DND-41 (cell line): Measurements from ENCODE around the gene PTPRN2.

Experiments used
- CTCF ChIP-seq: IDR thresholded peaks from 2 replicates; pipeline ENCODE4 v1.5.1; 2012; ENCODE audit warnings: borderline replicate concordance, low read length, moderate library complexity, mild to moderate bottlenecking; ENCODE audit not compliant: poor library complexity, severe bottlenecking; ENCODE audit errors: extremely low read depth
- EZH2 ChIP-seq: IDR thresholded peaks from 3 replicates; pipeline ENCODE4 v1.6.1; 2012; ENCODE audit warnings: borderline replicate concordance, low read depth, mild to moderate bottlenecking, moderate library complexity, low read length, inconsistent platforms; ENCODE audit not compliant: severe bottlenecking

DNA sequence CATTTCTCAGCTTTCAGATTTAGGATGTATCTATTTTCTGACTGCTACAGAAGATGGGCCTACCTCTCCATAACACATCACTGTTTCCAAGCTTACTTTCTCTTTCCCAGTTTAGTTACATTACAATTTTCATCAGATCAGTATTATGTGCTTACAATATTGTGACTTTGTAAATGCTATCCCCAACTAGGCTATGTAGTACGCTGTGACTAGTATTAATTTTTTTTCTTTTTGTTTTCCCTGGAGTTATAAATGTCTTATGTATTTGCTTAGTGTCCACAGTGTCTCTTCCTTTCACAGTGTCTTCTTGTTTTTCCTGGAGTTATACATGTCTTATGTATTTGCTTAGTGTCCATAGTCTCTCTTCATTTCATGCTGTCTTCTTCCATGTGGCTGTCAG, 188.9 kb downstream of the PTPRN2 start:
- no peak for TF ChIP-seq CTCF
- no peak for TF ChIP-seq EZH2
